Measurements from ENCODE around the gene MSRB1. TPM values are rescaled to one million over a fixed set of nuclear protein-coding genes. Genes with fewer than 3 reads are reported as not detected.
"Not testable (repeated sequence)": the region's sequence is repeated elsewhere in the genome, so short reads cannot be mapped to it uniquely, and the experiment has no call there.

MSRB1 gene
- total and polyA plus RNA-seq, 2 of the 8 experiments (the other 6 are each of a cell fraction or from before 2014, with no cell fraction given): 28.2 to 51.4 TPM

DNA sequence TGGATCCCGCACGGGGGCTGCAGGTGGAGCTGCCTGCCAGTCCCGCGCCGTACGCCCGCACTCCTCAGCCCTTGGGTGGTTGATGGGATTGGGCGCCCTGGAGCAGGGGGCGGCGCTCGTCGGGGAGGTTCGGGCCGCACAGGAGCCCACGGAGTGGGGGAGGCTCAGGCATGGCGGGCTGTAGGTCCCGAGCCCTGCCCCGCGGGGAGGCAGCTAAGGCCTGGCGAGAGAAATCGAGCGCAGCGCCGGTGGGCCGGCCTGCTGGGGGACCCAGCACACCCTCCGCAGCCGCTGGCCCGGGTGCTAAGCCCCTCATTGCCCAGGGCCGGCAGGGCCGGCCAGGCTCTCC is 15.1 kb upstream of the MSRB1 start:
- H3K27me3 ChIP-seq (replicated peaks in 1 of 4; ENCODE audit: control insufficient read depth in 3 of 4, extremely low read depth in 1 of 4, insufficient read depth in 3 of 4, low read length in 3 of 4); H3K9ac ChIP-seq (replicated peaks in 1 of 4; ENCODE audit: extremely low read depth in 1 of 4, low read depth in 3 of 4, low read length in 3 of 4); H2BK15ac ChIP-seq (ENCODE audit: low read length); H2AFZ ChIP-seq (ENCODE audit: low read length); H3K18ac ChIP-seq (ENCODE audit: extremely low read depth, low read length); H4K5ac ChIP-seq (ENCODE audit: insufficient read length, low read depth, low read length); H3K4me3 ChIP-seq (ENCODE audit: extremely low read depth in 1 of 4, insufficient read depth in 2 of 4, low read depth in 3 of 4, low read length in 4 of 4); H3K27ac ChIP-seq (ENCODE audit: low read depth, low read length); H3K4me2 ChIP-seq (ENCODE audit: insufficient read depth in 1 of 2, low read depth in 2 of 2, low read length in 2 of 2); FAIRE-seq; H2BK5ac ChIP-seq (ENCODE audit: low read depth, low read length); H3K79me1 ChIP-seq (ENCODE audit: low read depth, low read length); H3K4ac ChIP-seq (replicated peaks; ENCODE audit: insufficient read length, low read depth, low read length); H2BK120ac ChIP-seq (replicated peaks; ENCODE audit: low read depth, low read length); H4K20me1 ChIP-seq (replicated peaks in 1 of 2; ENCODE audit: control insufficient read depth in 1 of 2, insufficient read depth in 2 of 2, low read length in 2 of 2); H3K9me3 ChIP-seq (ENCODE audit: insufficient read depth in 2 of 2, low read depth in 1 of 2, low read length in 1 of 2); H2BK12ac ChIP-seq (ENCODE audit: low read depth, low read length); H3K23ac ChIP-seq (ENCODE audit: insufficient read length); H3K14ac ChIP-seq (ENCODE audit: insufficient read length); H4K8ac ChIP-seq (ENCODE audit: extremely low read depth, insufficient read depth, low read length); H3K56ac ChIP-seq (replicated peaks; ENCODE audit: insufficient read length, low read depth, low read length); H3K23me2 ChIP-seq (ENCODE audit: low read depth, low read length); H2BK20ac ChIP-seq (ENCODE audit: low read length); H2AK5ac ChIP-seq (ENCODE audit: low read depth, low read length); H4K91ac ChIP-seq (replicated peaks; ENCODE audit: insufficient read length, low read length); DNase-seq (ENCODE audit: low read depth in 1 of 2, low spot score in 2 of 2): not testable (repeated sequence)
- H3K4me1 ChIP-seq (replicated peaks in 1 of 4; ENCODE audit: control insufficient read depth in 3 of 4, insufficient read depth in 4 of 4, low read length in 3 of 4): peaks cover 0 to 12% (median under 1%) of the 10 kb centered on the region in 4 experiments; a peak in 4 of 7 replicates
- peaks cover 0 to 14% of the 10 kb centered on the region in 2 experiments; a peak in 2 of 4 replicates for H3K79me2 ChIP-seq (ENCODE audit: control insufficient read depth in 1 of 2, insufficient read depth in 2 of 2, low read length in 2 of 2)
- ChIA-PET CTCF (ENCODE audit: partially characterized antibody) (interaction anchor here (1.1 to 1.8 kb wide), 3 partner anchors 13 to 20 kb away, joined by 3 to 8 read pairs (median 4); partner anchors contain the start of gene TBL3), POLR2A (ENCODE audit: partially characterized antibody) (interaction anchor here (1.3 to 19.8 kb wide), 6 partner anchors 9 to 197 kb away, joined by 4 to 736 read pairs (median 58); partner anchors contain the start of genes GFER, MSRB1, NME3 and NOXO1)
- 90% methylated on average over 12 of the region's 30 CpGs; no CpG with 5 or more reads in 1 of the 2 experiments for WGBS, 2 experiments (ENCODE audit: extremely low coverage in 1 of 2, insufficient coverage in 1 of 2, insufficient read length in 1 of 2, insufficient replicate concordance in 2 of 2, low coverage in 1 of 2, low lambda C conversion rate in 2 of 2, missing lambda C conversion rate in 1 of 2)
- H3K36me3 ChIP-seq (ENCODE audit: control insufficient read depth in 2 of 4, insufficient read depth in 4 of 4, low read length in 3 of 4): peaks cover 10 to 23% (median 19%) of the 10 kb centered on the region in 4 experiments

All from H1 (cell line).